Neural cell (in vitro differentiated cells): ENCODE measurements around the gene PYGL.

ENCODE experiments used
- EZH2 ChIP-seq: fragments of 200-600, 300-800 bp; shearing (Covaris generic), sonication (generic); IDR thresholded peaks from 2 replicates; pipeline ENCODE4 v1.6.1; 2014; ENCODE audit warnings: antibody characterized with exemption, low read length, borderline replicate concordance, mild to moderate bottlenecking; ENCODE audit not compliant: insufficient read depth, poor library complexity, severe bottlenecking
- TF ChIP-seq, protein P1 (sequence below): fragments of 450-650 bp; IDR thresholded peaks from 2 replicates; pipeline ENCODE4 v1.5.1; 2014; ENCODE audit warnings: antibody characterized with exemption, mild to moderate bottlenecking, moderate library complexity; ENCODE audit not compliant: poor library complexity, severe bottlenecking

DNA sequence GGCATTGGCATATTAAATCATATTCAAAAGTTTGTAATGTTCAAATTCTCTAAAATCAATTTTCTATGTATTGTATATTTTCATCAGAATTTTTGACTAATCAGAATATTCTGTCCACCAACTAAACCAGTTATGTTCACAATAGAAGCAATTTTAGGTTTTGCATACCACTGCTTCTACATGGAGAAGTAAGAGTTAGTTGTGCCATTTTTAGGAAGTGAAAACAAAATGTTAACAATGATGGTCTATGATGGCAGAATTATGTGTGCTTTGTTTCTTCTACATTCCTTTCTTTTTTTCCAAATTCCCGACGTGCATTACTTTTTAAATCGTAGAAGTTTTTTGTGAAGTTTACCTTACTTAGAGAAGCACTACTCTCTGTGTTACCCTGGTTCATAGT lies 42.9 kb downstream of the PYGL start:
- TF ChIP-seq, protein P1, sequence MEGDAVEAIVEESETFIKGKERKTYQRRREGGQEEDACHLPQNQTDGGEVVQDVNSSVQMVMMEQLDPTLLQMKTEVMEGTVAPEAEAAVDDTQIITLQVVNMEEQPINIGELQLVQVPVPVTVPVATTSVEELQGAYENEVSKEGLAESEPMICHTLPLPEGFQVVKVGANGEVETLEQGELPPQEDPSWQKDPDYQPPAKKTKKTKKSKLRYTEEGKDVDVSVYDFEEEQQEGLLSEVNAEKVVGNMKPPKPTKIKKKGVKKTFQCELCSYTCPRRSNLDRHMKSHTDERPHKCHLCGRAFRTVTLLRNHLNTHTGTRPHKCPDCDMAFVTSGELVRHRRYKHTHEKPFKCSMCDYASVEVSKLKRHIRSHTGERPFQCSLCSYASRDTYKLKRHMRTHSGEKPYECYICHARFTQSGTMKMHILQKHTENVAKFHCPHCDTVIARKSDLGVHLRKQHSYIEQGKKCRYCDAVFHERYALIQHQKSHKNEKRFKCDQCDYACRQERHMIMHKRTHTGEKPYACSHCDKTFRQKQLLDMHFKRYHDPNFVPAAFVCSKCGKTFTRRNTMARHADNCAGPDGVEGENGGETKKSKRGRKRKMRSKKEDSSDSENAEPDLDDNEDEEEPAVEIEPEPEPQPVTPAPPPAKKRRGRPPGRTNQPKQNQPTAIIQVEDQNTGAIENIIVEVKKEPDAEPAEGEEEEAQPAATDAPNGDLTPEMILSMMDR, result no peak
- TF ChIP-seq EZH2, result no peak
